Measurements from ENCODE around the gene ANK2.
A peak's percentile ranks its signal among the peaks of the same experiment; 100 is the strongest.

ANK2 gene

DNA sequence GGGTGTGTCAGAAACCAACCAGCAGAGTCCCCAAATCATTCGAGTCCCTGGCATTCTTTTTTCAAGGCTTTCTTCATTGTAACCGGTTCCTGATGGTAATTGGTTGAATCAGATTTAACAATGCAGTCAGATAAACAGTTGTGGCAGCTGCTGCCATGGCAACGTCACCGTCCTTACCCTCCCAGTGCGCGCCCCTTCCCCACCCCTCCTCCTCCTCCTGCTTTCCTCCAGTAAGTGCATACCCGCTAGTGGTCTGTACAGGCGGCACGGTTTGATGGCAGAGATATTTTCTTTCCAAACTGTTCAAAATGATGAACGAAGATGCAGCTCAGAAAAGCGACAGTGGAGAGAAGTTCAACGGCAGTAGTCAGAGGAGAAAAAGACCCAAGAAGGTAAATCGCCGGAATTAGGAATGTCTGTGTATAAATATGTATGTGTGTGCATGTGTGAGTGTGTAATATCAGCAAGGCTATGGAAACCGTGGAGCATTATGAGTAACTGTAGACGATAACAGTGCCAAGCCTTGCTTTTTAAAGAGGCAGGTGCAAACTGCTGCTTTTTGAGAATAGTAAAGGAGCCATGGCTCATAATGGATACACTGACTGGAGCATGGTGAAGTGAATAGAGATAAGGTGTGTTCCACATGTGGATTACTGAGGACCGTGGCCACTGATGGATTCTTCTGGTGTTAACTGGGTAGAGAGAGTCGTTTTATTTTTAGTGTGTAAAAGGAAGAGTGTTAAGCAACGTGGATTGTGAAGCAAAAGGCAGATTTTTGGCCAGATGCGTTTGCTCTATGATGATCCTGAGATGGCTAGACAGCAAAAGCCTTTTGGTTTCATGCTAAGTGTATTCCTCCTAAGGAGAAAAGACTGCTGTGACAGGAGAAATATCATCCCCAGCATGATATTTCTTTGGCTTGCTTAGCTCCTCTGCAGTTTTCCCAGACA is at the start of gene ANK2:
Gene ANK2, plus strand, starts transcription at position 233 of the 950 bp plus-strand sequence. Its CDS starts 76 bp downstream, at position 309.
- DNase-seq: peak; percentile 57

DNA sequence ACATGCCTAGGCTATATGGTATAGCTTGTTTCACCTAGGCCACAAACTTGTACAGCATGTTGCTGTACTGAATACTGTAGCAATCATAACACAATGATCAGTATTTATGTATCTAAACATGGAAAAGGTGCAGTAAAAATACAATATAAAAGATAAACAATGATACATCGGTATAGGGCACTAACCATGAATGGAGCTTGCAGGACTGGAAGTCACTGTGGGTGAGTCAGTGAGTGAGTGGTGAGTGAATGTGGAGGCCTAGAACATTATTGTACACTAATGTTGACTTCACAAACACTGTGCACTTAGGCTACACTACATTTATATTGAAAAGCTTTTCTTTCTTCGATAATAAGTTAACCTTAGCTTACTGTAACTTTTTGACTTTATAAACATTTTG is 45.6 kb upstream of the ANK2 start:
- no peak for DNase-seq

DNA sequence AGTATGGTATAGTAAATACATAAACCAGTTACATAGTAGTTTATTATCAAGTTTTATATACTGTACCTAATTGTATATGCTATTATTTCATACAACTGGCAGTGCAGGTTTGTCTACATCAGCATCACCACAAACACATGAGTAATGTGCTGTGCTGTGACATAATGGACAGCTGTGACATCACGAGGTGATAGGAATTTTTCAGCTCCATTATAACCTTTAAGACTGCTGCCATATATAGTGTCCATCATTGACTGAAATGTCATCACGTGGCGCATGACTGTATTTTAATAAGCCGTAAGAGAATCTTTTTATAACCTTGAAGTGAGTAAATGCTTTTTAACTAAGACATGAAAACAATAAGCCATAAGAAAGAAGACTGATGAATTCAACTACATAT is 44.8 kb upstream of the ANK2 start:
- no peak for DNase-seq

DNA sequence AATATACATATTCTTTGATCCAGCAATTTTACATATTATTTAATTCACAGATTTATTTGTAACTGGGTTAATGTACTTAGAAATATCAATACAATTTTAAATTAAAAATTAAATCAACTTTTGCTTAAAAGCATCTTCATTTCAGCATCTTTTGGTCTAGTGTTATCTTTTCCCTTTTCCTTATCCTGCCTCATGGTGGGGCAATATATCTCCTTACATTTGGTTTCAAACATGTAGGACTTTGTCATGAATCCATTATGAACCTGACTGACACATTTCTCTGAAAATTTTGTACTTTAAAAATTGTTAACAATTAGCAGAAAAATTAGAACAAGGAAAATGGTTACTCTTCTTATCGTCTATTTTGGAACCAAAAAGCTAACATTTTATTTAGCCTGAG is 42.8 kb upstream of the ANK2 start:
- DNase-seq: no peak

DNA sequence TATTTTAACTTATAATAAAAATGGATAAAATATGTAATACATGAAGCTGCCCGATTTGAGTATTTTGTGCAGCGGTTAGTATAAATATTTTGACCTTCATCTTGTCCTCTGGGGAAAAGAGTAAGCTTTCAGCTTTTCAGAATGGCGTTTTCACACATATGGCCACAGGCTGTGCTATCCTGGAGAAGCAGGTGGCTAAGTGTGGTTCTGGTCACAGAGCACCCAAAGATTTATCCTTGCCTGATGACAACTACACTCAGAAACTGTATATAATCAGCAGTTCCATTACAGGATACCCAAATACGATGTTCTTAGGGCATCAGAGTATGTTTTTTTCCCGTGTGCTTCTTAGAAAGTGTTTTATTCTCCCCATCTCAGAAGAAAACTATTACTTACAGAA is 42.3 kb upstream of the ANK2 start:
- no peak for DNase-seq

DNA sequence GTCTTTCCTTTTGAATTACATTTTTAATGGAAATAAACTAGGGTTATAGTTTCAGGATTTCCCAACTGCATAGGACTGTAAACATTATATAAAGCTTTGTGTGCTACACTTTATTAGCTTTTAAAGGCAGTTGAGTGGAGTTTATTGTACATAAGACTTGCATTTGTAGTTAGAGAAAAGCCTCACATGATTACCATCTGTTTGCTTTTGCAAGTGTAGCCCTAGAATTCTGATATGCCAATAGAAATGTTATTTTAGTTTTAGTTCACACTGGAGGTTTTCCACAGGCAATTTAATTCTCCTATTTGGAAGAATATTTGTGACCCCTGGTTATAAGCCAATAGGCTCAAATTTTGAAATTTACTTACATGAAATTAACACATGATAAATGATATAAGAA is 41.3 kb upstream of the ANK2 start:
- no peak for DNase-seq

DNA sequence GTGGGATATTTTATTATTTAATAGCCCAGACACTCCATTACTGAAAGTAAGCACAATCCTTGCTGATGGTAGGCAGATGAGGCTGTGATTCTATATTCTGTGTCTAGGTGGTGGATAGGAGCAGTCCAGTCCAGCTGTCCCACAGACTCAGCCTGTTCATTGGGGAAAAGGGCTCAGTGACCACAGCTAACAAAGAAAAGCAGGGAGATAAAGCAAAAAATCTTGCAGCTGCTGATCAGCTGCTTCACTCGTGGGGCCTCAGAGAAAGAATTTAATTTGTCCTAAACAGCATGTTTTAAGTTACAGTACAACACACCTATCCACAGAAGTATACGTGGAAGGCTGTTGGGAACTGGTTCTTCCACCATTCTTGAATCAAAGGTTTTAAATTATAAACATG is 40.7 kb upstream of the ANK2 start:
- no peak for DNase-seq

DNA sequence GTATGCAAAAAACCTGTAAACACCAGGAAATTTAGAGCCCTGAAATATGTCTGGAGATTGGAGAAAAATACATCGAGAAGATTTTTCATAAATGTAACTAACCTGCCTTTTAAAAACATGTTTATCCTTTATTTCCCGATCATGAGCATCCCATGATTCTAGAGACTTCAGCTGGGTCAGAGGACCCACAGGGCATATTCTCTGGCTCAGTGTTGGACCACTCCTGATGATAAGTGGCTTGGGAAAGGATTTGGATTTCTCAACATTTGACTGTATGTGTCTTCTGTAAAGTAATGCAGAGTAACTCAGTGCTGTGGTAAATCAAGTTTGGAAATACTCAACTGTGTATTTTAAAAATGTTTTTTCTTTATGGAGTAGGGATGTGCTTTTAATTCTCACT is 40.0 kb upstream of the ANK2 start:
- DNase-seq: no peak

DNA sequence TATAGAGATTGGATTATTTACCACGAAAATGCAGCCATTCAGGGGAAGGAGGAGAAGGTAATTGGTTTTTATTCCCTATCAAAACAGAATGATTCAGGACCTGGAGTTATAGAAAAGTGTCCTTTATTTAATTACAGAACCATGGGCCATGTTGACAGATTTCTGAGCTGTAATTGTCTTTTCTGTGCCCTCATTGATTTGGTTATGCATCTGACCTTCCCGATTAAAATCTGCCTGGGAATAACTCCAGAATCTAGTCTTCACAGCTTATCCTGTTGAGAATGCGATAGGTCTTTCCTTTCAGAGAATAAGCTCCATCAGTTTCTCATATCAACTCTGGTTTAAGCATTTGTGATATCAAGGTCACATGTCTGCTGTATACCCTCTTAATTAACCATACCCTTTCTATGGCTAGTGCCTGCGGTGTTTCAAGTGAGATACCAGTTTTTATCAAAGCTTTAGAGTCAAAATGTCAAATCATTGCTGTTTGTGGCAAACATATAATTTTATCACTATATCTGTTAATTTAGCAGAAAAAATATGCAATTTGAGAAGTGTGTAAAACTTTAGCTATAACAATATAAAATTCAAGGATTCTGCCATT is 37.2 kb upstream of the ANK2 start:
- DNase-seq: no peak

DNA sequence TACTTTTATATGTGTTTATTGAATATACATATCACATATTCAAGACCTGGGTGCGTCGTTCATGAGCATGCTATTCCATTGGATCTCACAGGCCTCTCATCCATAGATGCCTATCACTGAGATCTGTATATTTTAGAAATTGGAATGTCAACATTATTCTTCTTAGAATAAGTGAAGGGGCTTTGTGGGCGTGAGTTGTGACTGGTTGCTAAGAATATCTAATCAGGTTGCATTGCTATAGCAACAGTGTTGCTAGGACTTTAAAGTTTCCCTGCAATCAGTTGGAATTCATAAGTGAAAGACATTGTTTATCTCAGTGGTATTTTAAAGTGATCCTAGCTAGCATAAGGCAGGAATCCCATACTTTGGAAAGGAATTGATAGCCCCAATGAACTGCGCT is 36.7 kb upstream of the ANK2 start:
- no peak for DNase-seq

DNA sequence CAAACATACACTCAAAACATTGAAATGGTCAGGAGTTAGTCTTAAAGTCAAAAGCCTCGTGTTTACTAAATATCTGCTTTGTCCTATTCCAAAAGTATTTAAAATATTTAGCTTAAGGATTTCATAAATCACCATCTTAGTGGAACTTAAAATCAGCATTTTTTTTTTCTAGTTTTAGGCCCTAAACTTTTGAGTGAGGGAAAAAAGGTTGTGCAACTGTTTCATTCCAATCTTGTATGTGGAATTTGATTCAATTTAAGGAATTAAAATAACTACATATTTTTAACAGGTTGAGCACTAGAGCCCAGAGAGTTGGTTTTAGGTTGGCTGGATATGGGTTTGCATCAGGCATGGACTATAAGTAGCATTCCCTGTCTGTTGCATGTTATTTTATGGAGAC is 35.7 kb upstream of the ANK2 start:
- DNase-seq: no peak

DNA sequence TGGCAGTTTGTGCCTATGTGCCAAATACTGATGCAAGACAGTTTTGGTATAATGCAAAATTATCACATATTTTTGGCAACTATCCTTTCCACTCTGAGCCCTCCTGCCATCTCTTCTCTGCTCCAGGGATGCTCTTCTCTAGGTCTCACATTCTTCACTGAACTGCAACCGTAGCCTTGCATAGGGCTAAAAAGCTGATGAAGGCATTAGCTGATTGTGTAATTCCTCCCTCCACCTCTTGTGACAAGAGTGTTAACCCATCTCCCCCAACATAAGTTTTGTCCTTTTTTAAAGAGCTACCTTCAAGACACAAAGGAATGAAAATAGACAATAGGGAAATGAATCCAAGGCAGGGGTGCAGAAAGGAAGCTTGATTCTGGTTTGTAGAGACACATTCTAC is 33.1 kb upstream of the ANK2 start:
- DNase-seq: no peak

DNA sequence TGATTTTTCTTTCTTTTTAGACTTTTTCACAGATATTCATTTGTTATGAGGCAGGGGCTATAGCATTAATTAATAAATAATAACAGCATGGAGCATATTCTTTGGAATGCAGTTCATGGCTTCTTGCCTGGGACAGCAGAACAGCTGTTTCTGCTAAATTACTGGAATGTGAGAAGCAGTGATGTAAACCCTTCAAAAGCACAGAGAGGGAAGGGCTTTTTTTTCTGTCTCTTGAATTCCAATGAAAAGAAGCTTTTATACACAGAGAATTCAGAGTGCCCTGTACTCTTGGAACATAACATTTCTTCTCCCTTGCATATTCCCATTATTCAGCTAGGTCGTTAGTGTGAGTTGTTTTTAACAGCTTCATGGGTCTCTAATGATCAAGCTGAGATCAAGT is 28.5 kb upstream of the ANK2 start:
- peak; percentile 33 for DNase-seq

DNA sequence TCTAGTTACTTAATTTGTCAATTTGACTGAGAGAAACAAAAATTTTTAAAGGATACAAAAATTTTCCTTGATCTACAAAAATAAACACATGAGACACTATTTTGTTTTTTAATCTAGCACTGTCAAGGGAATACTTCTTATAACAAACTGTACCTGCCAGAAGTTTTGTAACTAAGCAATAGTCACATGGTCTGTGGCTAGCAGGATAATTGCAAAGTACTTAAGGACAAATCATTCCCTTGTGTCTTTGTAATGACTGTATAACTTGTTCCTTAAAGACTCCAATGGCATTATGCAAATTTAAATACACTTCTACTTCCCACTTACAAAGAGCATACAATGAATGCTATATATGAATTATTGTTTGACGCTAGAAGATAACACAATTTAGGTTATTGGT is 25.1 kb upstream of the ANK2 start:
- no peak for DNase-seq

DNA sequence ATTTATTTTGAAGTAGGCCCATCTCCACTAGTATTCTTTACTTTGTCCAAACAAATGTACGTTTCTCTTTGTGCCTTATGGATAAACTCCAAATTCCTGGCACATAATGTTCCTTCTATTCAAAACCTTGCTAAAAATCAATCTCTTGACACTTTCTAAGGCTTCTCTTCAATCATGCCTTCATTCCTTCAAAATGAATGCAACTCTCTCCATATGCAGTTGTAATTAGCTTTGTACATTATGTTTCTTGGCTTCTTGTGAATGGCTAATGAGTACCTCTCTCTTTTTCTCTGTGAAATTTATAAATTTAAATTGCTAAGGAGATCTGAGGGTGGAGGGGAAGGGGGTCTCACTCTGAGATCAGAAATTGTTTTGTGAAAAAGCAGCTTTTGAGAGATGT is 24.0 kb upstream of the ANK2 start:
- no peak for DNase-seq

DNA sequence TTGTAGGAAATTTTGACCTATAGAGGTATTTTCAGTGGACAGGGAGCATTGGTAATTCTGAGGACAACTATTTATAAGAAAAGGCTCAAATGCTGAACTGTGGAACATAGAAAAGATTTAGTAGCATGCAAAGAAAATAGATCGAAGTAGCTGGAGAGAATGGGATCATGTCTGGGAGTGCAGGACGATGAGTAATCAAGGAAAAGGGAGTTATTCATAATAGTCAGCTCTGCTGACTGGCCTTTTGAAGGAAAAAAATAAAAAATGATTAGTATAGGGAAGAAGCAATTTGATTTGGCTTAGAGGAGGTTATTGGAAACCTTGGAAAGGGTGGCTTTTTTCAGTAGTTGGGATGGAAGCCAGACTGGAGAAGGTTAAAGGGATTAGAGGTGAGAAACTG is 22.9 kb upstream of the ANK2 start:
- no peak for DNase-seq

DNA sequence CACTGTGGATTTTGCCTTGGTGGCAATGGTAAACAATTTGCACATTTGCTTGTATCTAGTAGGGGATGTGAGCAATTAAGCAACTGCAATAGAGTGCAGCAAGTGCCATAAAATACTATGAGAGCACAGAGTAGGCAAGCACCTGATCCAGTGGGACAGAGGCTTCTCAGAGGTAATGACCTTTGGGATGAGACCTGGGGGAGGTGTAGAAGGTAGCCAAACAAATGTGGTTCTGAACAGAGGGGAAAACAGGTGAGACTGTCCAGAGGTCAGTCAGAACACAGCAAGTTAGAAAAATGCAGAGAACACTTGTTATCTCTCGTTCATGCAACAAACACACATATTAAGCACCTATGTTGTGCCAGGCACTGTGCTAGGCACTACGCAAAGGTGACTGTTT is 21.4 kb upstream of the ANK2 start:
- DNase-seq: no peak

DNA sequence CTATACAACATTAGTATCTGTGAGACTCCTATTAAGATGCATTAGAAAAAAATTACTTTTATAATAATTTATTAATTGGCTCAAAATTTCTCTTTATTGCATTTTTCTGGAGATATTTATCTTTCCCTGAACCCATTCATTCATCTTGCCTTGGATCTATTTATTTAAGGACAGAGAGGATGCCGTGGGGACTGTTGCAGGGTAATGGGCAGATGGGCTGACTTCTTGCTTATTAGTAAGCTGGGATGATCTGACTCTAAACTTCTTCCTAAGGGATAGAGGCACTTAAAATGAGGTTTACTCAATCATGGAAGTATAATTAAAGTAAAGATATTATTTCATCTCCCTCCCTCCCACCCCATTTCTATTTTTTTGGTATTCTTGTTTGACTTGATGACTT is 18.2 kb upstream of the ANK2 start:
- DNase-seq: no peak

DNA sequence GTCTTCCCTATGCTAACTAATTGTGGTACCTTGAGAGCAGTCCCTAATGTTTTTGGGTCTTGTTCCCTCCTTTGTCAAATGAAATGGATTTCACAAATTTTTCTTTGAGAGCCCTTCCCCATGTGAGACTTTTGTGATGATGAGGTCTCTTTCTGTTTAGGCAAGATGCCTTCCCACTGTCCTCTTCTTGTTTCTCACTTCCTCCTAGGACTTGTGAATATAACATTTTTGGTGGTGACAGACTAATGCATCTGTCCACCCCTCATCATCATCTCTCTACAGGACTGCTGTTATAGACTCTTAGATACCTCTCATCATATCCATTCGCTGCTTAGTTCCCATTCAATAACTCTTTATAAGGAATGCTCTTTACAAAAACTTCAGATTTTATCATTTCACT is 8.7 kb upstream of the ANK2 start:
- no peak for DNase-seq

DNA sequence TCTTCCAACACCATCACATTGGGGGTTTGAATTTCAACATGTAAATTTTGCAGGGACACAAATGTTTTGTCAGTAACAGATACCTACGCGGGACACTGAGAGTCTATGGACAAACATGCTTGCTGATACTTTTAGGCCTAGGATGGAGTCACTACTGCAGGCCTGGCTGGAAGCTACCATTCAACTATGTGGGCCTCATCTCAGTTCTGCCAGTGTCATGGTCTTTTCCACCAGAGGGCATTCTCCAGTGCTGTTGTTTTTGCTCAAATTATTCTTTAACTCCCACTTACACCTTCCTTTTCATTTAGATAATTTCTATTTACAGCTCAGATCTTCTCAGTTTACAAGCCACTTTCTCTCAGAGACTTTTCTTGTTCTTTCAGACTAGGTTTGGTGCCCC is 7.0 kb upstream of the ANK2 start:
- no peak for DNase-seq

DNA sequence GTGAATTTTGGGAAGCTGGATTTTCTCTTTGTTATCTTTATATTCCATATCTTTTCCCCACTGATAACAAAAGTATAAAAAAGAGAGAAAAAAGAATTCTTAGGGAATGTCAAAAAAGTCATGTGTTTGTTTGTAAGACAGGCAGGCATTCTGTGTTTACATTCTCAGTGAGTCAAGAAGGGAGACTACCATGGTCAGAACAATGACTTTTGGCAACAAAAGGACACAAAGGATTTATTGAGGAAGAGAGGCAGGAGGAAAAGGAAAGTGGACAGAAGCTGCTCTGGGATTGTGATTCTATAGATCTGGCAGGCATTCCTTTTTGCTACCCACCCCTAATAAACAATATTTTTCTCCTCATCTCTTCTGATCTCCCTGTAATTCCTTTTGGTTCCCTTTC is 5.9 kb upstream of the ANK2 start:
- DNase-seq: no peak

DNA sequence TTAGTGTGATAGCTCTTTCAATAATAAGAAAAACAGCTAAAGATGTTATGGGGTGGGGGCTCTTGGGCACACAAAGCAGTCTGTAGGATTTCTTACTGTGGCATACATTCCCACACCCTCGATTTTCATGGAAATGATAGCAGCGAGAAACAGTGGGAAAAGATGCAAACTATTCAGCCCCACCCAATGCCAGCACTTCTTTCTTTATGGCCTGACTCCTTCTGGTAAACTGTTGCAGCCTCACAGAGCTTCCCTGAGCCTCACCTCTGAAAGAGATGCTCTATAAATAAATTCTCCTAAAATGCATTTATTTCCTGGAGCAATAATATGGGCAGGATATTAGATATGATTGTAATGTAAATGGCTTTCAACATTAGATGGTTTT is 910 bp downstream of the ANK2 start:
- no peak for DNase-seq

DNA sequence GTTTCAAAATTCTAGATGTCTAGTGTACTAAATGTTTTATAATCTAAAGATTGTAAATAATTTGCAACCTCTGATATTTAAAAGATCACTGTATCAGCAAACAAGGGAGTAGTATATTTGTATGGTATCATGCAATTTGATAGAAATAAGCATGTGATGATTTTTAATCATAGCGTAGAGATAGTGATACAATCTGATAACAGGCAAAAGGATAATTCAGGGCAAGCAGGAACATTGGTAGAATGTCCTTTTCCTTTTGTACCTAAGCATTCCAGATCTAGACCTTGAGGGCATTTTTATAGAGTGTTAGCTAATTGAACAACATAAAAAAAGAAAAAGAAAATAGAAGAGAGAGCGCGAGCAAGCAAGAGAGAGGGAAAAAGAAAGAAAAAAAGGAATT is 1.4 kb downstream of the ANK2 start:
- DNase-seq: no peak

DNA sequence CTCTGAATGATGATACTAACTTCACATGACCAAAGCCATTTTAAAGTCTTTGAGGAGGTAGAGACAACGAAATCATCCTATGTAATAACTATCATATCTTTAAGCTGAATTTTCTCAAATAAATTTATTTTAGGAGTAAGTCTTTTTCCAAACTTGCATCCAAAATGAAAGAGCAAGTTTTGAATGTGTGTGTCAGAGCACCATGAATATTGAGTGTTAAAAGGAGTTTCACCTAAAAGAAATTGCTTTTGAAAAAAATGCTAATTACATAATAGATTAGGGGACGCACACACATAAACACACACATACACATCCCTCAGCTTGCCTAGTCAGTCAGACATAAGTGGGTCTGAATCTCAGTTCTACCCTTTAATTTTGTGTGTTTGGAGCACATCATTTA is 1.9 kb downstream of the ANK2 start:
- no peak for DNase-seq
